ENCODE results near the gene C19orf25. TPM values are rescaled to one million over a fixed set of nuclear protein-coding genes. Genes with fewer than 3 reads are reported as not detected.
A peak's percentile ranks its signal among the peaks of the same experiment; 100 is the strongest.

Gene C19orf25
- polyA plus RNA-seq, 1 donor from 2014 or later: 80.2 TPM

- peak overlapping the region; percentile 98 for H3K4me2 ChIP-seq (ENCODE audit: low read length)
- peak overlapping the region; percentile 98 for H3K27ac ChIP-seq (ENCODE audit: low read length)
- H3K9ac ChIP-seq (ENCODE audit: low read length): peak overlapping the region; percentile 99
- H3K9me3 ChIP-seq (ENCODE audit: low read length): no peaks in the 10 kb centered on the region
- no peaks in the 10 kb centered on the region for H3K9me2 ChIP-seq (ENCODE audit: insufficient read depth, low read length)
- peaks cover 82% of the 10 kb centered on the region for H3K79me2 ChIP-seq (replicated peaks; ENCODE audit: insufficient read depth, low read length)
- peaks cover 18% of the 10 kb centered on the region for H4K20me1 ChIP-seq (ENCODE audit: insufficient read depth)
- no peak overlapping the region for H2AFZ ChIP-seq (ENCODE audit: low read depth, low read length)
- H3K27me3 ChIP-seq (ENCODE audit: insufficient read depth, low read depth, low read length): no peaks in the 10 kb centered on the region
- peak overlapping the region; percentile 77 for H3K4me3 ChIP-seq (ENCODE audit: low read length)
- TF ChIP-seq EZH2 (IDR thresholded peaks at IDR 0.05; ENCODE audit: borderline replicate concordance, insufficient read depth, low read length, poor library complexity, severe bottlenecking) (no peak), POLR2AphosphoS5 (IDR thresholded peaks at IDR 0.05) (peak; percentile 73), EP300 (conservative IDR thresholded peaks at IDR 0.05; ENCODE audit: poor library complexity, severe bottlenecking) (peak; percentile 40)
- no peaks in the 10 kb centered on the region for H3F3A ChIP-seq (ENCODE audit: insufficient read depth, low read length, poor library complexity, severe bottlenecking)
- peaks cover 4% of the 10 kb centered on the region for H3K36me3 ChIP-seq (ENCODE audit: insufficient read depth, low read length)
Observed at GRCh38 chr19:1451916-1452801, 26.9 kb downstream of the C19orf25 start.

- Histone ChIP-seq H3K9me3 (ENCODE audit: low read length) (no peaks in the 10 kb centered on the region), H3K27ac (ENCODE audit: low read length) (peak overlapping the region; percentile 98), H3K9me2 (ENCODE audit: insufficient read depth, low read length) (no peaks in the 10 kb centered on the region), H4K20me1 (ENCODE audit: insufficient read depth) (peaks cover 8% of the 10 kb centered on the region), H3K36me3 (ENCODE audit: insufficient read depth, low read length) (peaks cover 4% of the 10 kb centered on the region), H3F3A (ENCODE audit: insufficient read depth, low read length, poor library complexity, severe bottlenecking) (no peaks in the 10 kb centered on the region), H3K79me2 (replicated peaks; ENCODE audit: insufficient read depth, low read length) (peaks cover 84% of the 10 kb centered on the region), H3K27me3 (ENCODE audit: insufficient read depth, low read depth, low read length) (no peaks in the 10 kb centered on the region), H2AFZ (ENCODE audit: low read depth, low read length) (no peak overlapping the region), H3K4me2 (ENCODE audit: low read length) (peak overlapping the region; percentile 97), H3K9ac (ENCODE audit: low read length) (peak overlapping the region; percentile 99), H3K4me3 (ENCODE audit: low read length) (peak overlapping the region; percentile 77)
- no peak for TF ChIP-seq REST (IDR thresholded peaks at IDR 0.05; ENCODE audit: borderline replicate concordance)
- TF ChIP-seq EZH2 (IDR thresholded peaks at IDR 0.05; ENCODE audit: borderline replicate concordance, insufficient read depth, low read length, poor library complexity, severe bottlenecking): no peak
- no peak for TF ChIP-seq EP300 (conservative IDR thresholded peaks at IDR 0.05; ENCODE audit: poor library complexity, severe bottlenecking)
- no peak for TF ChIP-seq TAF1 (IDR thresholded peaks at IDR 0.05; ENCODE audit: low read depth)
- no peak for TF ChIP-seq MXI1 (conservative IDR thresholded peaks at IDR 0.05; ENCODE audit: poor library complexity, severe bottlenecking)
- no peak for TF ChIP-seq POLR2AphosphoS5 (IDR thresholded peaks at IDR 0.05)
- TF ChIP-seq SMC3 (conservative IDR thresholded peaks at IDR 0.05; ENCODE audit: poor library complexity): no peak
- TF ChIP-seq RAD21 (conservative IDR thresholded peaks at IDR 0.05): no peak
- no peak for TF ChIP-seq CTCF (IDR thresholded peaks at IDR 0.05; ENCODE audit: poor library complexity, severe bottlenecking)
Observed at GRCh38 chr19:1450735-1451731, 28.0 kb downstream of the C19orf25 start.
